Lower leg skin (tissue), 3 donors: ENCODE results near the gene PICALM.
"Not testable (repeated sequence)": the region's sequence is repeated elsewhere in the genome, so short reads cannot be mapped to it uniquely, and the experiment has no call there.

Experiments
- CTCF ChIP-seq, 3 donors: fragments of 450-650 bp; IDR thresholded peaks; one replicate each; pipeline ENCODE4 v1.5.1; 2016; ENCODE audit warnings: antibody characterized with exemption in 3 of 3, mild to moderate bottlenecking in 3 of 3, moderate library complexity in 2 of 3
- POLR2A ChIP-seq, 2 donors: fragments of 450-650 bp; IDR thresholded peaks; one replicate each; pipeline ENCODE4 v1.6.1; 2016 to 2017; ENCODE audit warnings: antibody characterized with exemption in 2 of 2, mild to moderate bottlenecking in 1 of 2, moderate library complexity in 1 of 2

GRCh38 chr11:86105601-86106000 is 36.7 kb upstream of the PICALM start:
- TF ChIP-seq CTCF, POLR2A (IDR thresholded peaks at IDR 0.05): not testable (repeated sequence)
